Natural killer cell (primary cell): ENCODE data around the gene IFTAP. TPM values are rescaled to one million over a fixed set of nuclear protein-coding genes. Genes with fewer than 3 reads are reported as not detected.

Source experiments
- ATAC-seq, 3 donors: fragments of 150-1000 bp in 2 of 3; fragments of 200-7000 bp in 1 of 3; cut with Tn5 transposase; 1 replicate in 1 of 3; 2 replicates in 2 of 3; pipeline ENCODE4 v1.10.0; 2021; ENCODE audit warnings: mild to moderate bottlenecking in 2 of 3, moderate library complexity in 2 of 3
- DNase-seq, 2 donors: peaks; one replicate each; pipeline versions ENCODE4 v3.0.0 to v3.0.0-alpha.2; 2013 to 2021; ENCODE audit warnings: mixed read lengths in 1 of 2
- H3K27ac ChIP-seq: one replicate; pipeline ENCODE4 v1.5.1; 2013; ENCODE audit warnings: mild to moderate bottlenecking, low read length
- H3K27me3 ChIP-seq: one replicate; pipeline ENCODE4 v1.6.1; 2013; ENCODE audit warnings: low read length; ENCODE audit not compliant: control insufficient read depth, insufficient read depth
- H3K36me3 ChIP-seq: one replicate; pipeline ENCODE4 v1.6.1; 2013; ENCODE audit warnings: low read length; ENCODE audit not compliant: control insufficient read depth, insufficient read depth
- H3K4me1 ChIP-seq: one replicate; pipeline ENCODE4 v1.6.1; 2013; ENCODE audit warnings: low read length; ENCODE audit not compliant: control insufficient read depth, insufficient read depth
- H3K4me3 ChIP-seq: one replicate; pipeline ENCODE4 v1.5.1; 2013; ENCODE audit warnings: low read length
- H3K9me3 ChIP-seq: one replicate; pipeline ENCODE4 v1.6.1; 2013; ENCODE audit warnings: low read length; ENCODE audit not compliant: control insufficient read depth, insufficient read depth
- H3K27ac Mint-ChIP-seq, 2 donors: one replicate each; pipeline ENCODE4 v1.8.0; 2022; ENCODE audit warnings: mild to moderate bottlenecking in 2 of 2, mixed read lengths in 2 of 2, moderate library complexity in 1 of 2
- H3K27me3 Mint-ChIP-seq, 2 donors: one replicate each; pipeline ENCODE4 v1.8.0; 2022; ENCODE audit warnings: low read depth in 2 of 2, mixed read lengths in 2 of 2
- H3K36me3 Mint-ChIP-seq: one replicate; pipeline ENCODE4 v1.8.0; 2022; ENCODE audit warnings: mixed read lengths
- H3K4me1 Mint-ChIP-seq, 2 donors: one replicate each; pipeline ENCODE4 v1.8.0; 2022; ENCODE audit warnings: mixed read lengths in 2 of 2
- H3K4me3 Mint-ChIP-seq: one replicate; pipeline ENCODE4 v1.8.0; 2022; ENCODE audit warnings: mild to moderate bottlenecking, moderate library complexity, mixed read lengths
- H3K9me3 Mint-ChIP-seq, 2 donors: one replicate each; pipeline ENCODE4 v1.8.0; 2022; ENCODE audit warnings: mixed read lengths in 2 of 2
- CTCF ChIP-seq: fragments of 200-600 bp; IDR thresholded peaks from one replicate; pipeline ENCODE4 v1.8.0; 2022; ENCODE audit warnings: antibody characterized with exemption
- WGBS: methylation state at CpG from one replicate; pipeline ENCODE4 v1.1.7; 2013; ENCODE audit warnings: missing lambda C conversion rate; ENCODE audit not compliant: insufficient coverage; 5-methylcytosine and 5-hydroxymethylcytosine counted together
- intact Hi-C: fragments of 100-400 bp; cut with micrococcal nuclease; formaldehyde crosslinking; loops from one replicate; pipeline ENCODE4 v1.14.2; 2022
- total RNA-seq, 4 donors: library from RNA; stranded (reverse); fragments of 120-200 nt in 1 of 4; gene quantifications; one replicate each; pipeline versions ENCODE4 v1.2.3 to v1.2.4, GENCODE V29; 2013 to 2022

IFTAP gene
- total RNA-seq, 3 donors from 2014 or later (not counting 1 experiment from before 2014, with no cell fraction given) = 0.94 to 1.9 (median 1.8) TPM

GRCh38 chr11:36620246-36620645 lies 25.9 kb downstream of the IFTAP start:
- Mint-ChIP-seq H3K27ac (no peak overlapping the region), H3K4me1 (peaks cover 0 to 9% of the 10 kb centered on the region in 2 donors), H3K36me3 (no peaks in the 10 kb centered on the region), H3K9me3 (no peaks in the 10 kb centered on the region), H3K27me3 (peaks cover 6 to 9% of the 10 kb centered on the region in 2 donors), H3K4me3 (no peak overlapping the region)
- no peak for ATAC-seq
- Histone ChIP-seq H3K36me3 (no peaks in the 10 kb centered on the region), H3K27ac (no peak overlapping the region), H3K4me3 (no peak overlapping the region), H3K4me1 (no peaks in the 10 kb centered on the region), H3K27me3 (no peaks in the 10 kb centered on the region), H3K9me3 (no peaks in the 10 kb centered on the region)
- no peak for DNase-seq
- intact Hi-C loops = no loop called here
- TF ChIP-seq CTCF = no peak

GRCh38 chr11:36622431-36623136 lies 28.3 kb downstream of the IFTAP start:
- Mint-ChIP-seq H3K4me3 (no peak overlapping the region), H3K27ac (no peak overlapping the region), H3K4me1 (peaks cover 0 to 9% of the 10 kb centered on the region in 2 donors), H3K27me3 (peaks cover 6 to 9% of the 10 kb centered on the region in 2 donors), H3K9me3 (no peaks in the 10 kb centered on the region), H3K36me3 (no peaks in the 10 kb centered on the region)
- Histone ChIP-seq H3K4me3 (no peak overlapping the region), H3K27ac (no peak overlapping the region), H3K4me1 (no peaks in the 10 kb centered on the region), H3K27me3 (no peaks in the 10 kb centered on the region), H3K36me3 (no peaks in the 10 kb centered on the region), H3K9me3 (no peaks in the 10 kb centered on the region)
- TF ChIP-seq CTCF = peak; percentile 25
- intact Hi-C loops = loop anchor here (1.0 to 2.0 kb wide), 2 partner anchors 58 to 330 kb away; no protein-coding TSS in a partner anchor
- 55% methylated on average over 1 of the region's 3 CpGs for WGBS
- DNase-seq (peak in 1 of 2 donors; percentile 39), ATAC-seq (peak; percentile 53 to 72 (median 64))

GRCh38 chr11:36623494-36623893 lies 29.2 kb downstream of the IFTAP start:
- no peak overlapping the region for H3K27ac ChIP-seq

More at GRCh38 chr11:36623494-36623893, 29.2 kb downstream of the IFTAP start:
- Mint-ChIP-seq H3K27me3 (peaks cover 2 to 9% of the 10 kb centered on the region in 2 donors), H3K9me3 (no peaks in the 10 kb centered on the region), H3K4me3 (no peak overlapping the region), H3K4me1 (peaks cover 0 to 9% of the 10 kb centered on the region in 2 donors), H3K27ac (no peak overlapping the region), H3K36me3 (no peaks in the 10 kb centered on the region)
- no peaks in the 10 kb centered on the region for H3K27me3 ChIP-seq
- DNase-seq (no peak), ATAC-seq (no peak)
- H3K9me3 ChIP-seq = no peaks in the 10 kb centered on the region
- H3K4me1 ChIP-seq = no peaks in the 10 kb centered on the region
- H3K4me3 ChIP-seq = no peak overlapping the region
- TF ChIP-seq CTCF = no peak
- H3K36me3 ChIP-seq = no peaks in the 10 kb centered on the region
- intact Hi-C loops = loop anchor here (2.0 kb wide), 1 partner anchor 331 kb away; no protein-coding TSS in a partner anchor
- 89% methylated on average over 5 of the region's 5 CpGs for WGBS
